Measurements from ENCODE around the gene DNAH2. TPM values are rescaled to one million over a fixed set of nuclear protein-coding genes. Genes with fewer than 3 reads are reported as not detected.

The DNAH2 gene
- polyA plus RNA-seq, 2 of the 4 experiments (the other 2 are of a cell fraction) = 0.01 to 0.08 TPM

- 86% methylated on average over 7 of the region's 7 CpGs for WGBS (ENCODE audit: missing lambda C conversion rate)
- Histone ChIP-seq H3K4me3 (no peak overlapping the region), H3K4me1 (peaks cover 16% of the 10 kb centered on the region), H3K4me2 (no peak overlapping the region), H3K27ac (peak overlapping the region in 1 of 2 experiments; percentile 7; a peak in 1 of 6 replicates), H3K9me3 (no peaks in the 10 kb centered on the region)
- CTCF ChIA-PET = interaction anchor here (1.0 to 2.6 kb wide), 8 partner anchors 17 to 192 kb away, joined by 3 to 15 read pairs (median 4); no protein-coding TSS in a partner anchor
- DNase-seq (ENCODE audit: low read depth in 1 of 2, low spot score in 1 of 2) = no peak
- no peak for ATAC-seq
- no peak for TF ChIP-seq CHD2 (IDR thresholded peaks at IDR 0.05; ENCODE audit: low read length, partially characterized antibody)
- no peak for TF ChIP-seq SMC3 (IDR thresholded peaks at IDR 0.05)
- no peak for TF ChIP-seq CBX8 (IDR thresholded peaks at IDR 0.05)
- TF ChIP-seq ESRRA (IDR thresholded peaks at IDR 0.05; ENCODE audit: borderline replicate concordance, low read length) = no peak
- no peak for TF ChIP-seq GATA3 (IDR thresholded peaks at IDR 0.05; ENCODE audit: borderline replicate concordance)
- TF ChIP-seq ELK1 (IDR thresholded peaks at IDR 0.05; ENCODE audit: low read depth, low read length) = no peak
- no peak for TF ChIP-seq CBX2 (IDR thresholded peaks at IDR 0.05; ENCODE audit: borderline replicate concordance, low read depth)
- no peak for TF ChIP-seq HOXA7 (CRISPR knock-in tag; IDR thresholded peaks at IDR 0.05)
- TF ChIP-seq JUNB (IDR thresholded peaks at IDR 0.05) = no peak
- TF ChIP-seq MAX (IDR thresholded peaks at IDR 0.05) = no peak
- no peak for TF ChIP-seq HEYL (CRISPR knock-in tag; IDR thresholded peaks at IDR 0.05)
- no peak for TF ChIP-seq RNF2 (IDR thresholded peaks at IDR 0.05; ENCODE audit: borderline replicate concordance, low read depth)
- no peak for TF ChIP-seq MYC (IDR thresholded peaks at IDR 0.05; ENCODE audit: borderline replicate concordance, low read length)
- no peak for TF ChIP-seq SREBF2 (IDR thresholded peaks at IDR 0.05)
- TF ChIP-seq EP300 (IDR thresholded peaks at IDR 0.05) = no peak
- no peak for FAIRE-seq
- POLR2A ChIA-PET = no interaction called here
Observed at GRCh38 chr17:7882068-7882467, 164.5 kb downstream of the DNAH2 start.

GRCh38 chr17:7882629-7883028 lies 165.1 kb downstream of the DNAH2 start:
- ATAC-seq (no peak), DNase-seq (ENCODE audit: low read depth in 1 of 2, low spot score in 1 of 2) (no peak), FAIRE-seq (no peak)
- no peak overlapping the region for H3K4me3 ChIP-seq
- H3K4me2 ChIP-seq = peak overlapping the region; percentile 92
- WGBS (ENCODE audit: missing lambda C conversion rate) = 97% methylated on average over 3 of the region's 3 CpGs
- peak overlapping the region in 1 of 2 experiments; percentile 98; a peak in 3 of 6 replicates for H3K27ac ChIP-seq
- TF ChIP-seq REST (IDR thresholded peaks at IDR 0.05) (no peak), FOSL2 (IDR thresholded peaks at IDR 0.05) (no peak), FOSL2 (CRISPR knock-in tag; IDR thresholded peaks at IDR 0.05) (no peak), RAD21 (conservative IDR thresholded peaks at IDR 0.05 in 1 of 2, IDR thresholded peaks at IDR 0.05 in 1 of 2) (no peak), USF2 (IDR thresholded peaks at IDR 0.05) (no peak), JUNB (IDR thresholded peaks at IDR 0.05) (no peak), NFE2L2 (conservative IDR thresholded peaks at IDR 0.05; ENCODE audit: low read length) (no peak), CHD2 (IDR thresholded peaks at IDR 0.05; ENCODE audit: low read length, partially characterized antibody) (no peak), HOXB5 (CRISPR knock-in tag; IDR thresholded peaks at IDR 0.05) (no peak), HMGXB4 (CRISPR knock-in tag; IDR thresholded peaks at IDR 0.05; ENCODE audit: borderline replicate concordance) (no peak), BCL3 (IDR thresholded peaks at IDR 0.05) (no peak)
- peaks cover 16% of the 10 kb centered on the region for H3K4me1 ChIP-seq
- no peaks in the 10 kb centered on the region for H3K9me3 ChIP-seq
- ChIA-PET CTCF (interaction anchor here (0.7 to 2.6 kb wide), 10 partner anchors 16 to 192 kb away, joined by 3 to 15 read pairs (median 4); partner anchors contain the start of gene NAA38), POLR2A (interaction anchor here (1.1 to 1.6 kb wide), 2 partner anchors 14 to 26 kb away, joined by 4 to 6 read pairs; partner anchors contain the start of gene NAA38)

Data from A549 (cell line).